Endothelial cell of umbilical vein (primary cell): ENCODE data around the gene SLC6A18. TPM values are rescaled to one million over a fixed set of nuclear protein-coding genes. Genes with fewer than 3 reads are reported as not detected.

Source experiments
- BruUV-seq: library from RNA; stranded (reverse); fragments of 400-500 nt; replicated peaks from 2 replicates; lab custom pipeline; 2021; lab: Mats Ljungman, UMichigan
- CTCF ChIA-PET: fragments of 300-600, 350-600 bp; sonication (Branson Sonifier 250); formaldehyde crosslinking; loops from one replicate; lab custom pipeline; 2021; ENCODE audit warnings: antibody characterized with exemption, inconsistent platforms; lab: Charles Lee
- POLR2A ChIA-PET: fragments of 300-600, 350-600 bp; sonication (Branson Sonifier 250); formaldehyde crosslinking; loops from one replicate; lab custom pipeline; 2021; ENCODE audit warnings: antibody characterized with exemption, inconsistent platforms; lab: Charles Lee
- DNase-seq: peaks from one replicate; pipeline ENCODE4 v3.0.0-alpha.2; 2011; ENCODE audit warnings: low read depth, low spot score
- FAIRE-seq: peaks from 2 replicates; lab custom pipeline; 2011; peaks lifted over from hg19 to GRCh38; lab: Jason Lieb, UNC
- H2AFZ ChIP-seq: 2 replicates; pipeline ENCODE4 v1.6.0; 2012; ENCODE audit warnings: low read depth, low read length, control low read depth, inconsistent platforms
- H3K27ac ChIP-seq: 2 replicates; pipeline ENCODE4 v1.5.1; 2011; ENCODE audit warnings: low read depth, mild to moderate bottlenecking, control low read depth, low read length, moderate library complexity; ENCODE audit not compliant: insufficient read depth
- H3K27me3 ChIP-seq, 2 experiments: 2 replicates each; pipeline versions ENCODE4 v1.6.0 to v1.6.1; 2011; ENCODE audit warnings: low read length in 2 of 2, mixed read lengths in 1 of 2; ENCODE audit not compliant: control insufficient read depth in 2 of 2, insufficient read depth in 2 of 2
- H3K36me3 ChIP-seq, 2 experiments: 2 replicates in 1 of 2; 3 replicates in 1 of 2; pipeline ENCODE4 v1.5.1; 2011; ENCODE audit warnings: low read length in 2 of 2, mild to moderate bottlenecking in 1 of 2, moderate library complexity in 1 of 2; ENCODE audit not compliant: control insufficient read depth in 2 of 2, insufficient read depth in 2 of 2; ENCODE audit errors: extremely low read depth in 1 of 2
- H3K4me1 ChIP-seq: 3 replicates; pipeline ENCODE4 v1.5.1; 2011; ENCODE audit warnings: mild to moderate bottlenecking, low read length; ENCODE audit not compliant: control insufficient read depth, insufficient read depth; ENCODE audit errors: extremely low read depth
- H3K4me2 ChIP-seq: 2 replicates; pipeline ENCODE4 v1.6.1; 2011; ENCODE audit warnings: low read length, control low read depth, mixed read lengths; ENCODE audit not compliant: insufficient read depth
- H3K4me3 ChIP-seq, 3 experiments: fragments of 200-600 bp in 1 of 3; sonication (generic), shearing (Covaris generic) in 1 of 3; replicated peaks in 1 of 3; 2 replicates each; pipeline ENCODE4 v1.5.1; 2011 to 2016; ENCODE audit warnings: control low read depth in 3 of 3, low read length in 3 of 3, mild to moderate bottlenecking in 2 of 3, inconsistent platforms in 1 of 3, low read depth in 1 of 3, moderate library complexity in 1 of 3; ENCODE audit not compliant: insufficient read depth in 1 of 3
- H3K79me2 ChIP-seq: 2 replicates; pipeline ENCODE4 v1.6.0; 2012; ENCODE audit warnings: low read length, inconsistent platforms; ENCODE audit not compliant: control insufficient read depth, insufficient read depth
- H3K9ac ChIP-seq: replicated peaks from 2 replicates; pipeline ENCODE3; 2011; ENCODE audit warnings: low read length, control low read depth; ENCODE audit not compliant: insufficient read depth; ENCODE audit errors: extremely low read depth
- H3K9me1 ChIP-seq: replicated peaks from 3 replicates; pipeline ENCODE4 v1.6.0; 2011; ENCODE audit warnings: mild to moderate bottlenecking, low read length; ENCODE audit not compliant: control insufficient read depth, insufficient read depth; ENCODE audit errors: extremely low read depth
- H3K9me3 ChIP-seq: replicated peaks from 2 replicates; pipeline ENCODE4 v1.5.1; 2012; ENCODE audit warnings: low read length, inconsistent platforms; ENCODE audit not compliant: control insufficient read depth, insufficient read depth
- H4K20me1 ChIP-seq: replicated peaks from 2 replicates; pipeline ENCODE3; 2011; ENCODE audit warnings: mild to moderate bottlenecking, low read length; ENCODE audit not compliant: control insufficient read depth, insufficient read depth; ENCODE audit errors: extremely low read depth
- EZH2 ChIP-seq: IDR thresholded peaks from 2 replicates; pipeline ENCODE4 v1.6.1; 2012; ENCODE audit warnings: borderline replicate concordance, low read depth, mild to moderate bottlenecking, moderate library complexity, low read length, inconsistent platforms; ENCODE audit not compliant: severe bottlenecking
- FOS ChIP-seq: IDR thresholded peaks from 2 replicates; pipeline ENCODE4 v1.6.1; 2011; ENCODE audit warnings: mild to moderate bottlenecking, low read length, moderate library complexity, borderline replicate concordance; ENCODE audit not compliant: insufficient read depth
- GATA2 ChIP-seq: IDR thresholded peaks from 2 replicates; pipeline ENCODE4 v1.7.0; 2011; ENCODE audit warnings: low read depth, mild to moderate bottlenecking, moderate library complexity, mixed read lengths, low read length; ENCODE audit not compliant: insufficient read length, insufficient read depth
- JUN ChIP-seq: IDR thresholded peaks from 2 replicates; pipeline ENCODE4 v1.6.1; 2011; ENCODE audit warnings: borderline replicate concordance, low read depth; ENCODE audit not compliant: insufficient read length, insufficient read depth
- MYC ChIP-seq: IDR thresholded peaks from one replicate; pipeline ENCODE4 v1.6.1; 2011; ENCODE audit warnings: mild to moderate bottlenecking, low read depth, low read length
- POLR2A ChIP-seq: IDR thresholded peaks from 2 replicates; pipeline ENCODE4 v1.6.1; 2012; ENCODE audit warnings: low read depth, mild to moderate bottlenecking, control low read depth, low read length
- POLR2AphosphoS5 ChIP-seq: IDR thresholded peaks from 2 replicates; pipeline ENCODE4 v1.6.1; 2012; ENCODE audit warnings: low read depth, mild to moderate bottlenecking, control low read depth, low read length, moderate library complexity; ENCODE audit not compliant: insufficient read depth
- dilution Hi-C: fragments of 300-500 bp; cut with MboI; formaldehyde crosslinking; loops from one replicate; pipeline ENCODE4 v1.15.0; 2019; ENCODE audit warnings: low sequenced_read_pairs; ENCODE audit not compliant: extremely low pct_ligation_motif_present
- intact Hi-C: fragments of 100-400 bp; cut with micrococcal nuclease; formaldehyde crosslinking; loops from one replicate; pipeline ENCODE4 v1.10.0; 2022
- polyA plus RNA-seq, 4 experiments: library from polyadenylated mRNA; depleted of rRNA in 3 of 4; stranded (reverse) in 3 of 4; unstranded in 1 of 4; fragments of >200 nt; gene quantifications; 2 replicates each; pipeline versions ENCODE4 v1.2.1 to v1.2.3, GENCODE V29; 2011 to 2012; ENCODE audit warnings: missing spikeins in 1 of 4
- total RNA-seq: library from RNA; stranded (reverse); gene quantifications from 2 replicates; pipeline ENCODE4 v1.2.3, GENCODE V29; 2021
- TF ChIP-seq, protein P1 (sequence below): IDR thresholded peaks from 2 replicates; pipeline ENCODE4 v1.6.1; 2011; ENCODE audit not compliant: insufficient read depth, insufficient read length
- TF ChIP-seq, protein P2 (sequence below), 2 donors: IDR thresholded peaks; 1 replicate in 1 of 2; 2 replicates in 1 of 2; pipeline ENCODE4 v1.5.1; 2011; ENCODE audit warnings: low read length in 2 of 2, mild to moderate bottlenecking in 2 of 2, moderate library complexity in 2 of 2, control low read depth in 1 of 2, inconsistent platforms in 1 of 2, low read depth in 1 of 2; ENCODE audit not compliant: insufficient read depth in 1 of 2; ENCODE audit errors: extremely low read depth in 1 of 2

SLC6A18 gene
- total and polyA plus RNA-seq, 2 donors (not counting 3 experiments of a cell fraction or from before 2014, with no cell fraction given), result not detected

DNA sequence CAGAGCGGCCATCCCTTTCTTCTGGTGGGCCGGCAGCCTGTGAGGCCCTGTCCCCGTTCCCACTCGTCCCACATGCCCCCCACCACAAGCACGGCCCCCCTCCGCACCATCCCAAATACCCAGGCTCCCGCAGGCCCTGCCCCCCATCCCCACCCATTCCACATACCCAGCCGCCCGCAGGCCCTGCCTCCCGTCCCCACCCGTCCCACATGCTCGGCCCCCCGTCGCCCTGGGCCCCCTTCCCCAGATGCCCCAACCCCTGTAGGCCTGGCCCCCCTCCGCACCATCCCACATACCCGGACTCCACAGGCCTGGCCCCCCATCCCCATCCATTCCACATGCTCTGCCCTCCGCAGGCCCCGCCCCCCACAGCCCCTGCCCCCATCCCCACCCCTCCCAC is 12.3 kb upstream of the SLC6A18 start:
- no peaks in the 10 kb centered on the region for H3K9me3 ChIP-seq
- H3K27ac ChIP-seq, result no peak overlapping the region
- CTCF ChIA-PET, result no interaction called here
- DNase-seq (no peak), FAIRE-seq (no peak)
- dilution Hi-C loops, result no loop called here
- no peaks in the 10 kb centered on the region for H3K4me1 ChIP-seq
- H4K20me1 ChIP-seq, result no peaks in the 10 kb centered on the region
- no peak overlapping the region for H3K4me2 ChIP-seq
- H3K36me3 ChIP-seq, result no peaks in the 10 kb centered on the region
- H3K27me3 ChIP-seq, result no peaks in the 10 kb centered on the region
- intact Hi-C loops, result no loop called here
- no peak overlapping the region for H3K4me3 ChIP-seq
- POLR2A ChIA-PET, result no interaction called here
- no peak overlapping the region for H3K9ac ChIP-seq
- no peaks in the 10 kb centered on the region for H3K79me2 ChIP-seq
- no peak overlapping the region for H2AFZ ChIP-seq
- BruUV-seq, result no TSS peak
- TF ChIP-seq JUN (no peak), POLR2A (no peak), EZH2 (no peak), GATA2 (no peak), FOS (no peak), MYC (no peak), POLR2AphosphoS5 (no peak)
- TF ChIP-seq, protein P1, sequence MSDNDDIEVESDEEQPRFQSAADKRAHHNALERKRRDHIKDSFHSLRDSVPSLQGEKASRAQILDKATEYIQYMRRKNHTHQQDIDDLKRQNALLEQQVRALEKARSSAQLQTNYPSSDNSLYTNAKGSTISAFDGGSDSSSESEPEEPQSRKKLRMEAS, result no peak
- TF ChIP-seq, protein P2, sequence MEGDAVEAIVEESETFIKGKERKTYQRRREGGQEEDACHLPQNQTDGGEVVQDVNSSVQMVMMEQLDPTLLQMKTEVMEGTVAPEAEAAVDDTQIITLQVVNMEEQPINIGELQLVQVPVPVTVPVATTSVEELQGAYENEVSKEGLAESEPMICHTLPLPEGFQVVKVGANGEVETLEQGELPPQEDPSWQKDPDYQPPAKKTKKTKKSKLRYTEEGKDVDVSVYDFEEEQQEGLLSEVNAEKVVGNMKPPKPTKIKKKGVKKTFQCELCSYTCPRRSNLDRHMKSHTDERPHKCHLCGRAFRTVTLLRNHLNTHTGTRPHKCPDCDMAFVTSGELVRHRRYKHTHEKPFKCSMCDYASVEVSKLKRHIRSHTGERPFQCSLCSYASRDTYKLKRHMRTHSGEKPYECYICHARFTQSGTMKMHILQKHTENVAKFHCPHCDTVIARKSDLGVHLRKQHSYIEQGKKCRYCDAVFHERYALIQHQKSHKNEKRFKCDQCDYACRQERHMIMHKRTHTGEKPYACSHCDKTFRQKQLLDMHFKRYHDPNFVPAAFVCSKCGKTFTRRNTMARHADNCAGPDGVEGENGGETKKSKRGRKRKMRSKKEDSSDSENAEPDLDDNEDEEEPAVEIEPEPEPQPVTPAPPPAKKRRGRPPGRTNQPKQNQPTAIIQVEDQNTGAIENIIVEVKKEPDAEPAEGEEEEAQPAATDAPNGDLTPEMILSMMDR (IDR thresholded peaks at IDR 0.05; ENCODE audit: extremely low read depth in 1 of 2, insufficient read depth in 1 of 2, low read depth in 1 of 2, low read length in 2 of 2), result no peak
- H3K9me1 ChIP-seq, result no peaks in the 10 kb centered on the region
